ENCODE results near the gene MOB1B.

DNA sequence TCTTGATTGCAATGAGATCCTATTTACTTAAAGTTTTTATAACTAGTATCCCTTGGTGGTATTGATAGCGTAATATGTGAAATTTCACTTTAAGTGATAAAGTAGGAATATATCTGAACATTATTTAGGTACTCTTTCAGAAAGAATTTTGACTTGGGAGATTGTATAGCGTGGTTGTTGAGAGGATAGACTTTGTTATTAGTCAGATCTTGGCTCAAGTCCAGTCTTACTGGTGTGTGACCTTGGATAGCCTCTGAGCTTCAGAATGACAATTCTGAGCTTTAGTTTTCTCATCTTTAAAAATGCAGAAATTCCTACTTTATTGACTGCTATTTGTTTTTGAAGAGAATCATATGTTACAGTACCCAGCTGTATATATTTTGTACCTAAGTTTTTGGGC, 123.9 kb downstream of the MOB1B start:
- TF ChIP-seq, protein P1, sequence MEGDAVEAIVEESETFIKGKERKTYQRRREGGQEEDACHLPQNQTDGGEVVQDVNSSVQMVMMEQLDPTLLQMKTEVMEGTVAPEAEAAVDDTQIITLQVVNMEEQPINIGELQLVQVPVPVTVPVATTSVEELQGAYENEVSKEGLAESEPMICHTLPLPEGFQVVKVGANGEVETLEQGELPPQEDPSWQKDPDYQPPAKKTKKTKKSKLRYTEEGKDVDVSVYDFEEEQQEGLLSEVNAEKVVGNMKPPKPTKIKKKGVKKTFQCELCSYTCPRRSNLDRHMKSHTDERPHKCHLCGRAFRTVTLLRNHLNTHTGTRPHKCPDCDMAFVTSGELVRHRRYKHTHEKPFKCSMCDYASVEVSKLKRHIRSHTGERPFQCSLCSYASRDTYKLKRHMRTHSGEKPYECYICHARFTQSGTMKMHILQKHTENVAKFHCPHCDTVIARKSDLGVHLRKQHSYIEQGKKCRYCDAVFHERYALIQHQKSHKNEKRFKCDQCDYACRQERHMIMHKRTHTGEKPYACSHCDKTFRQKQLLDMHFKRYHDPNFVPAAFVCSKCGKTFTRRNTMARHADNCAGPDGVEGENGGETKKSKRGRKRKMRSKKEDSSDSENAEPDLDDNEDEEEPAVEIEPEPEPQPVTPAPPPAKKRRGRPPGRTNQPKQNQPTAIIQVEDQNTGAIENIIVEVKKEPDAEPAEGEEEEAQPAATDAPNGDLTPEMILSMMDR (IDR thresholded peaks at IDR 0.05), result no peak
- TF ChIP-seq POLR2A (IDR thresholded peaks at IDR 0.05), result no peak
